ENCODE measurements around the gene PRKG1.

- no peak for TF ChIP-seq CTCF (conservative IDR thresholded peaks at IDR 0.05; ENCODE audit: low read depth, low read length)
- TF ChIP-seq EZH2 (IDR thresholded peaks at IDR 0.05; ENCODE audit: low read length, unreplicated experiment), result no peak
- no peak for TF ChIP-seq EZH2phosphoT487 (IDR thresholded peaks at IDR 0.05; ENCODE audit: borderline replicate concordance, low read length)
Measured at GRCh38 chr10:51522858-51523257, 448.6 kb downstream of the PRKG1 start.
